ENCODE data around the gene NR4A1. TPM values are rescaled to one million over a fixed set of nuclear protein-coding genes. Genes with fewer than 3 reads are reported as not detected.

Gene NR4A1
- total and polyA plus RNA-seq, 7 donors = 17.5 to 92.8 (median 50.2) TPM

DNA sequence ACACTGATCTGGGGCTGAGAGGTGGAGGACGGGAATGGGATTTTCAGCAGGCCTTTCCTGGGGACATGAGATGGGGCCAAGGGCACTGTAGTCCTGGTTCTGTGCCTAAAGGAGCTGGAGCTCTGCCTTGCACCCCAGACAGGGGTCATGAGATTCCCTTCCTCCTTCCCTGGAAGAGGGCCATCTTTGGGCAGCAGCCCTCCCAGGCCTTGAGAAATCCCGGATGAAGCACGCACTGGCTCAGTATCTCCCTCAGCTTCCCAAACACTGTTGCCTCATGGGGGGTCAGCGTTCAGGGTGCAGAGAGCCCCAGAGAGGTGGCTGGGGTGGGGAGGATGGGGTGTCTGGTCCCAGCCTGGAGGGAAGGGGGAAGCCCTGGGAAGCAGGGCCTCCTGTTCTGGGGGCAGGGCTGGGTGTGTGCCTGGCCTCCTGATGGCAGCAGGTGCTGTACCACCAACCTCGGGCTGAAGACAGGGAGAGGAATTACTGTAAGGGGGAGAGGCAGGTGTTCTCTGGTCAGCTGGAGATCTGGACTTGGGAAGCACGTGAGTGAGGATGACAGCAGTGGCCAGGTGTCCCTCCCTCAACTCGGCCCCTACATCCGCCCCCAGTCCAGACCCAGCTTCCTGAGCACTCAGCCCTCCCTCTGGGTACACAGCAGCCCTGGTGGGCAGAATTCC, 8.4 kb upstream of the NR4A1 start:
- no peak for TF ChIP-seq CTCF (IDR thresholded peaks at IDR 0.05)
- H3K27ac ChIP-seq = peak overlapping the region; percentile 93
- H3K36me3 ChIP-seq (ENCODE audit: insufficient read depth in 1 of 2, low read depth in 1 of 2) = no peaks in the 10 kb centered on the region
- H3K27me3 ChIP-seq (ENCODE audit: insufficient read depth in 3 of 3, low read length in 2 of 3) = no peaks in the 10 kb centered on the region
- H3K4me3 ChIP-seq = no peak overlapping the region
- DNase-seq (peak in 1 of 2 donors; percentile 77), ATAC-seq (peak; percentile 58 to 76 (median 60))
- intact Hi-C loops (cut with DNase I) = no loop called here
- peaks cover 59% of the 10 kb centered on the region for H3K4me1 ChIP-seq
- no peaks in the 10 kb centered on the region for H3K9me3 ChIP-seq
- 33 to 38% (median 33%) methylated on average over 8 of the region's 8 CpGs for WGBS, 3 donors

GRCh38 chr12:52043386-52044212, 7.6 kb upstream of the NR4A1 start:
- DNase-seq (peak; percentile 84 to 95), ATAC-seq (peak; percentile 80 to 85 (median 84))
- peaks cover 55% of the 10 kb centered on the region for H3K4me1 ChIP-seq
- peak overlapping the region; percentile 61 for H3K4me3 ChIP-seq
- no peaks in the 10 kb centered on the region for H3K36me3 ChIP-seq (ENCODE audit: insufficient read depth in 1 of 2, low read depth in 1 of 2)
- no peaks in the 10 kb centered on the region for H3K27me3 ChIP-seq (ENCODE audit: insufficient read depth in 3 of 3, low read length in 2 of 3)
- H3K9me3 ChIP-seq = no peaks in the 10 kb centered on the region
- intact Hi-C loops (cut with DNase I) = no loop called here
- H3K27ac ChIP-seq = peak overlapping the region; percentile 93
- no peak for TF ChIP-seq CTCF (IDR thresholded peaks at IDR 0.05)
- WGBS, 3 donors = 17 to 31% (median 20%) methylated on average over 20 to 21 of the region's 21 CpGs

DNA sequence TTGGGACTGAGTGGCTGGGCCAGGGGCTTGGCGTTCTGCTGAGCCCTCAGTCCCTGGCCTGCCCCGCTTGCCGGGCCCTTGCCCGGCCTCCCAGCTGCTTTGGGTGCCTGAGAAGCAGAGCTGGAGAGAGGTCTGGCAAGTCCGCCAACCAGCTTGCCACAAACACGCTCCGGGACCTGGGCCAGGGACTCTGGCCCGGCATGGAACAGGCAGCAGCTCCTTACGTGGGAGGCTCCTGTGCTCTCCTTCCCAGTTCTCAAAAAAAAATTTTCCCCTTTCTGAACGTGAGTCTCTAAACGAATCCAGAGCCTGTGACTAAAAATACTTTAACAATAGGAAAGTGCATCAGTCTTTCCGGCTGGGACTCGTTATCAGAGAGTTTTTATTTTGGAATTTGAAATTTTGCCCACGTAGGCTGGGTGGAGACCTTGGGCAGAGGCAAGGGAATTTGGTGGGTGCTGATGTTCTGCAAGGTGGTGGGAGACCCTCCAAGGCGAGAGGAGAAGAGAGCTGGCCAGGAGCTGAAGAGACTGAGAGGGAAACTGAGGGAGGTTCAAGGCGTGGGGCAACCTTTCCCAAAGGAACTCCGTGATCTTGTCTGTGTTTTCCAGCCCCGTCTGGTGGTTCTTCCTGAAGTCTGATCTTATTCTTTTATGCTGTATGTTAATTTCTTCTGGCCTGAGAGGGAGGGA, 6.8 kb upstream of the NR4A1 start:
- ATAC-seq (peak; percentile 63 to 80 (median 72)), DNase-seq (peak; percentile 91 to 94)
- Histone ChIP-seq H3K4me1 (peaks cover 56% of the 10 kb centered on the region), H3K36me3 (ENCODE audit: insufficient read depth in 1 of 2, low read depth in 1 of 2) (no peaks in the 10 kb centered on the region), H3K27ac (peak overlapping the region; percentile 93), H3K27me3 (ENCODE audit: insufficient read depth in 3 of 3, low read length in 2 of 3) (no peaks in the 10 kb centered on the region), H3K9me3 (no peaks in the 10 kb centered on the region), H3K4me3 (peak overlapping the region; percentile 61)
- 12 to 15% (median 14%) methylated on average over 18 of the region's 18 CpGs for WGBS, 3 donors
- no peak for TF ChIP-seq CTCF (IDR thresholded peaks at IDR 0.05)
- intact Hi-C loops (cut with DNase I) = no loop called here

- H3K27me3 ChIP-seq (ENCODE audit: insufficient read depth in 3 of 3, low read length in 2 of 3) = no peaks in the 10 kb centered on the region
- peak overlapping the region; percentile 93 for H3K27ac ChIP-seq
- intact Hi-C loops (cut with DNase I) = no loop called here
- no peaks in the 10 kb centered on the region for H3K9me3 ChIP-seq
- 13 to 25% (median 18%) methylated on average over 4 of the region's 4 CpGs for WGBS, 3 donors
- TF ChIP-seq CTCF (IDR thresholded peaks at IDR 0.05) = no peak
- no peaks in the 10 kb centered on the region for H3K36me3 ChIP-seq (ENCODE audit: insufficient read depth in 1 of 2, low read depth in 1 of 2)
- H3K4me3 ChIP-seq = peak overlapping the region; percentile 61
- DNase-seq = no peak
- ATAC-seq = no peak
- peaks cover 68% of the 10 kb centered on the region for H3K4me1 ChIP-seq
Measured at GRCh38 chr12:52045794-52046199, 5.4 kb upstream of the NR4A1 start.

All from psoas muscle (tissue), 8 donors.